Neural progenitor cell (in vitro differentiated cells): ENCODE measurements around the gene AP4M1. TPM values are rescaled to one million over a fixed set of nuclear protein-coding genes. Genes with fewer than 3 reads are reported as not detected.
"Not testable (repeated sequence)": the region's sequence is repeated elsewhere in the genome, so short reads cannot be mapped to it uniquely, and the experiment has no call there.

Source experiments
- DNase-seq: peaks from one replicate; pipeline ENCODE4 v3.0.0-alpha.2; 2016; ENCODE audit warnings: low spot score
- H2AFZ ChIP-seq: fragments of 200-600 bp; sonication (generic); replicated peaks from 2 replicates; pipeline ENCODE4 v1.6.1; 2016; ENCODE audit warnings: antibody characterized with exemption
- H3F3A ChIP-seq: fragments of 200-600 bp; sonication (generic); 2 replicates; pipeline ENCODE4 v1.6.1; 2016; ENCODE audit warnings: antibody characterized with exemption, low read depth
- H3K27ac ChIP-seq: fragments of 200-600 bp; sonication (generic); 2 replicates; pipeline ENCODE4 v1.5.1; 2016; ENCODE audit warnings: mild to moderate bottlenecking
- H3K27me3 ChIP-seq: fragments of 200-600 bp; sonication (generic); 2 replicates; pipeline ENCODE4 v1.6.1; 2016; ENCODE audit warnings: mild to moderate bottlenecking, moderate library complexity
- H3K36me3 ChIP-seq: fragments of 200-600 bp; sonication (generic); 2 replicates; pipeline ENCODE4 v1.5.1; 2016
- H3K4me1 ChIP-seq: fragments of 200-600 bp; sonication (generic); 2 replicates; pipeline ENCODE4 v1.6.1; 2016; ENCODE audit warnings: mixed run types
- H3K4me2 ChIP-seq: fragments of 200-600 bp; sonication (generic); 2 replicates; pipeline ENCODE4 v1.6.1; 2016
- H3K4me3 ChIP-seq: fragments of 200-600 bp; sonication (generic); 2 replicates; pipeline ENCODE4 v1.5.1; 2016
- H3K79me2 ChIP-seq: fragments of 200-600 bp; sonication (generic); 2 replicates; pipeline ENCODE4 v1.6.1; 2016; ENCODE audit warnings: low read depth
- H3K9ac ChIP-seq: fragments of 200-600 bp; sonication (generic); 2 replicates; pipeline ENCODE4 v1.6.1; 2016
- H3K9me3 ChIP-seq: fragments of 200-600 bp; sonication (generic); 2 replicates; pipeline ENCODE4 v1.5.1; 2016; ENCODE audit warnings: low read depth
- H4K20me1 ChIP-seq: fragments of 200-600 bp; sonication (generic); 2 replicates; pipeline ENCODE4 v1.6.1; 2016; ENCODE audit warnings: low read depth
- H3K27ac Mint-ChIP-seq: 3 replicates; pipeline ENCODE4 v1.8.0; 2021; ENCODE audit warnings: mixed read lengths
- H3K27me3 Mint-ChIP-seq: 2 replicates; pipeline ENCODE4 v1.8.0; 2022; ENCODE audit warnings: low read depth, mild to moderate bottlenecking, inconsistent platforms, moderate library complexity, mixed read lengths; ENCODE audit not compliant: insufficient read depth
- H3K36me3 Mint-ChIP-seq: 3 replicates; pipeline ENCODE4 v1.8.0; 2021; ENCODE audit warnings: mixed read lengths
- H3K4me1 Mint-ChIP-seq: 3 replicates; pipeline ENCODE4 v1.8.0; 2021; ENCODE audit warnings: mixed read lengths
- H3K4me3 Mint-ChIP-seq: 3 replicates; pipeline ENCODE4 v1.8.0; 2021; ENCODE audit warnings: mild to moderate bottlenecking, moderate library complexity, mixed read lengths
- H3K9me3 Mint-ChIP-seq: 3 replicates; pipeline ENCODE4 v1.8.0; 2020; ENCODE audit warnings: mixed read lengths
- EZH2 ChIP-seq: fragments of 200-600 bp; sonication (generic); IDR thresholded peaks from 2 replicates; pipeline ENCODE4 v1.6.1; 2017; ENCODE audit warnings: antibody characterized with exemption, mild to moderate bottlenecking, moderate library complexity
- EZH2phosphoT487 ChIP-seq: fragments of 200-600 bp; sonication (generic); IDR thresholded peaks from 2 replicates; pipeline ENCODE4 v1.6.1; 2017; ENCODE audit warnings: antibody characterized with exemption
- total RNA-seq: library from RNA; depleted of rRNA; stranded (reverse); fragments of >200 nt; gene quantifications from 2 replicates; pipeline ENCODE4 v1.2.3, GENCODE V29; 2015; ENCODE audit warnings: low replicate concordance
- TF ChIP-seq, protein P1 (sequence below): fragments of 200-600 bp; sonication (generic); IDR thresholded peaks from 2 replicates; pipeline ENCODE4 v1.5.1; 2017; ENCODE audit warnings: antibody characterized with exemption, mild to moderate bottlenecking

The AP4M1 gene
- total RNA-seq, 1 donor from 2014 or later, result 15.3 TPM

DNA sequence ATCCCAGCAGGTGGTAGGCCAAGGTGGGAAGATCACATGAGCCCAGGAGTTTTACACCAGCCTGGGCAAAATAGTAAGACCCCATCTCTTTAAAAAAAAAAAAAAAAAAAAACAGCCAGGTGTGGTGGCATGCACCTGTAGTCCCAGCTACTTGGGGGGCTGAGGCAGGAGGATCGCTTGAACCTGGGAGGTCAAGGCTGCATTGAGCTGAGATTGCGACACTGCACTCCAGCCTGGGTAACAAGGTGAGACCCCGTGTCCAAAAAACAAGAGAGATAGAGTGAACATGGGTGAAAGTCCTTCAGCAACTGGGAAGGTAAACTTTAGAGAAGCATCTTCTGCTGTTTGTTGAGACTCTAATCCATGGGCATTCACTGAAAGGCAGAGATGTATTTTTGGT is 41.0 kb downstream of the AP4M1 start:
- no peaks in the 10 kb centered on the region for H3K4me1 ChIP-seq
- H3F3A ChIP-seq, result no peaks in the 10 kb centered on the region
- H3K27me3 ChIP-seq, result no peaks in the 10 kb centered on the region
- no peak overlapping the region for H3K4me2 ChIP-seq
- H3K4me1 Mint-ChIP-seq, result no peaks in the 10 kb centered on the region
- no peak for TF ChIP-seq EZH2
- TF ChIP-seq, protein P1, sequence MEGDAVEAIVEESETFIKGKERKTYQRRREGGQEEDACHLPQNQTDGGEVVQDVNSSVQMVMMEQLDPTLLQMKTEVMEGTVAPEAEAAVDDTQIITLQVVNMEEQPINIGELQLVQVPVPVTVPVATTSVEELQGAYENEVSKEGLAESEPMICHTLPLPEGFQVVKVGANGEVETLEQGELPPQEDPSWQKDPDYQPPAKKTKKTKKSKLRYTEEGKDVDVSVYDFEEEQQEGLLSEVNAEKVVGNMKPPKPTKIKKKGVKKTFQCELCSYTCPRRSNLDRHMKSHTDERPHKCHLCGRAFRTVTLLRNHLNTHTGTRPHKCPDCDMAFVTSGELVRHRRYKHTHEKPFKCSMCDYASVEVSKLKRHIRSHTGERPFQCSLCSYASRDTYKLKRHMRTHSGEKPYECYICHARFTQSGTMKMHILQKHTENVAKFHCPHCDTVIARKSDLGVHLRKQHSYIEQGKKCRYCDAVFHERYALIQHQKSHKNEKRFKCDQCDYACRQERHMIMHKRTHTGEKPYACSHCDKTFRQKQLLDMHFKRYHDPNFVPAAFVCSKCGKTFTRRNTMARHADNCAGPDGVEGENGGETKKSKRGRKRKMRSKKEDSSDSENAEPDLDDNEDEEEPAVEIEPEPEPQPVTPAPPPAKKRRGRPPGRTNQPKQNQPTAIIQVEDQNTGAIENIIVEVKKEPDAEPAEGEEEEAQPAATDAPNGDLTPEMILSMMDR, result no peak
- no peak for TF ChIP-seq EZH2phosphoT487
- no peaks in the 10 kb centered on the region for H3K9me3 ChIP-seq
- H3K27me3 Mint-ChIP-seq, result peaks cover 3% of the 10 kb centered on the region
- H3K4me3 ChIP-seq, result no peak overlapping the region
- H4K20me1 ChIP-seq, result no peaks in the 10 kb centered on the region
- H3K9me3 Mint-ChIP-seq, result no peaks in the 10 kb centered on the region
- H2AFZ ChIP-seq, result no peak overlapping the region
- no peaks in the 10 kb centered on the region for H3K36me3 Mint-ChIP-seq
- no peaks in the 10 kb centered on the region for H3K79me2 ChIP-seq
- no peaks in the 10 kb centered on the region for H3K36me3 ChIP-seq
- no peak overlapping the region for H3K27ac ChIP-seq
- DNase-seq, result no peak
- no peak overlapping the region for H3K4me3 Mint-ChIP-seq
- no peak overlapping the region for H3K27ac Mint-ChIP-seq
- H3K9ac ChIP-seq, result no peak overlapping the region

DNA sequence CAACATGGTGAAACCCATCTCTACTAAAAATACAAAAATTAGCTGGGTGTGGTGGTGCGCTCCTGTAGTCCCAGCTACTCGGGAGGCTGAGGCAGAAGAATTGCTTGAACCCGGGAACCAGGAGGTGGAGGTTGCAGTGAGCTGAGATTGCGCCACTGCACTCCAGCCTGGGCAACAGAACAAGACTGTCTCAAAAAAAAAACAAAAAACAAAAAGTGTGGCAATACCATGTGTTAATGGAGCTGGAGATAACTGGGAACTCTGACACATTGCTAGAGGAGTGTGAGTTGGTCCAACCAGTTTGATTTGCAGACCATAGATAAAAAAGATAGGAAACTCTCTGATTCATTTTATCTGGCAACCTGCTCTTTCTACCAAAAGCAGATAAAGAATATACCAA is 44.9 kb downstream of the AP4M1 start:
- not testable (repeated sequence) for H3K4me3 Mint-ChIP-seq, H3K4me1 ChIP-seq

DNA sequence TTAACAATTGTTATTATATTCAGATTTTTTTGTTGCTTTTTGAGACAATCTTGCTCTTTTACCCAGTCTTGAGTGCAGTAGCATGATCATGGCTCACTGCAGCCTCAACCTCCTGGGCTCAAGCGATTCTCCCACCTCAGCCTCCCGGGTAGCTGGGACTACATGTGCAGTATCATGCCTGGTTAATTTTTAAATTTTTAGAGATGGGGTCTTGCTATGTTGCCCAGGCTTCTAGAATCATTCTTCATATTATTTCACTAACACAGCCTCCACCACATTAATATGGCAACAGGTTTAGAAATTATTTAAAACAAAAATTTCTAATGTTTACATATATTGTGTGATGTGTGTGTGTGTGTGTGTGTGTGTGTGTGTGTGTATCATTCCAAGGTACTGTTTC is 45.8 kb downstream of the AP4M1 start:
- DNase-seq, result no peak
- Histone ChIP-seq H3K4me3 (no peak overlapping the region), H3K4me1 (peaks cover 3% of the 10 kb centered on the region), H3K36me3 (no peaks in the 10 kb centered on the region), H2AFZ (no peak overlapping the region), H3K9me3 (no peaks in the 10 kb centered on the region), H3K27ac (no peak overlapping the region), H4K20me1 (no peaks in the 10 kb centered on the region), H3K4me2 (no peak overlapping the region), H3K79me2 (peaks cover 34% of the 10 kb centered on the region), H3K9ac (no peak overlapping the region), H3K27me3 (no peaks in the 10 kb centered on the region), H3F3A (peaks cover 12% of the 10 kb centered on the region)
- Mint-ChIP-seq H3K9me3 (no peaks in the 10 kb centered on the region), H3K4me3 (no peak overlapping the region), H3K27me3 (no peaks in the 10 kb centered on the region), H3K36me3 (peaks cover 5% of the 10 kb centered on the region), H3K27ac (no peak overlapping the region), H3K4me1 (peaks cover 13% of the 10 kb centered on the region)
- TF ChIP-seq EZH2phosphoT487, result no peak
- TF ChIP-seq EZH2, result no peak
- TF ChIP-seq, protein P1, result no peak

More for the DNA sequence above, 44.9 kb downstream of the AP4M1 start:
- not testable (repeated sequence) for H3K27me3 Mint-ChIP-seq, H3K9ac ChIP-seq, H4K20me1 ChIP-seq, H3K27ac Mint-ChIP-seq, H3K4me2 ChIP-seq, H3K36me3 ChIP-seq, H3K27me3 ChIP-seq, H3K9me3 ChIP-seq, H3K36me3 Mint-ChIP-seq, H3K27ac ChIP-seq, H3K9me3 Mint-ChIP-seq, H3K4me3 ChIP-seq, H3F3A ChIP-seq, DNase-seq, H2AFZ ChIP-seq
- H3K79me2 ChIP-seq, result peaks cover 25% of the 10 kb centered on the region
- peaks cover 13% of the 10 kb centered on the region for H3K4me1 Mint-ChIP-seq

GRCh38 chr7:100148225-100148558 is 46.7 kb downstream of the AP4M1 start:
- Histone ChIP-seq H3K4me1 (peaks cover 3% of the 10 kb centered on the region), H3K9me3 (no peaks in the 10 kb centered on the region), H2AFZ (no peak overlapping the region), H3K27me3 (no peaks in the 10 kb centered on the region), H3K36me3 (no peaks in the 10 kb centered on the region), H3K79me2 (peaks cover 34% of the 10 kb centered on the region), H3K27ac (no peak overlapping the region), H3K9ac (no peak overlapping the region), H4K20me1 (peaks cover under 1% of the 10 kb centered on the region), H3F3A (peaks cover 18% of the 10 kb centered on the region), H3K4me3 (no peak overlapping the region), H3K4me2 (peak overlapping the region; percentile 37)
- Mint-ChIP-seq H3K27me3 (no peaks in the 10 kb centered on the region), H3K36me3 (peaks cover 8% of the 10 kb centered on the region), H3K4me3 (peak overlapping the region; percentile 96), H3K27ac (peak overlapping the region; percentile 94), H3K4me1 (peaks cover 13% of the 10 kb centered on the region), H3K9me3 (no peaks in the 10 kb centered on the region)
- DNase-seq, result no peak
- TF ChIP-seq EZH2phosphoT487 (no peak), EZH2 (no peak)
- TF ChIP-seq, protein P1, result no peak
